Upper lobe of left lung (tissue), 6 donors: Measurements from ENCODE around the gene DUS1L. TPM values are rescaled to one million over a fixed set of nuclear protein-coding genes. Genes with fewer than 3 reads are reported as not detected.

Experiments
- ATAC-seq, 2 donors: fragments of 200-7000 bp; cut with Tn5 transposase; one replicate each; pipeline ENCODE4 v1.9.1; 2022; ENCODE audit warnings: mild to moderate bottlenecking in 2 of 2, moderate library complexity in 2 of 2; ENCODE audit not compliant: low FRiP score in 2 of 2
- DNase-seq, 2 donors: peaks; one replicate each; pipeline ENCODE4 v3.0.0-alpha.2; 2019 to 2020
- H3K27ac ChIP-seq, 4 donors: fragments of 200-600 bp; sonication (generic); one replicate each; pipeline ENCODE4 v1.5.1; 2016 to 2019
- H3K27me3 ChIP-seq, 4 donors: fragments of 200-600 bp; sonication (generic); one replicate each; pipeline ENCODE4 v1.5.1; 2017 to 2019
- H3K36me3 ChIP-seq, 4 donors: fragments of 200-600 bp; sonication (generic); one replicate each; pipeline ENCODE4 v1.5.1; 2016 to 2019
- H3K4me1 ChIP-seq, 4 donors: fragments of 200-600 bp; sonication (generic); one replicate each; pipeline ENCODE4 v1.5.1; 2018 to 2019
- H3K4me3 ChIP-seq, 4 donors: fragments of 200-600 bp; sonication (generic); one replicate each; pipeline ENCODE4 v1.5.1; 2017 to 2019; ENCODE audit warnings: mild to moderate bottlenecking in 2 of 4, moderate library complexity in 1 of 4
- H3K9me3 ChIP-seq, 4 donors: fragments of 200-600 bp; sonication (generic); one replicate each; pipeline ENCODE4 v1.5.1; 2018 to 2019
- CTCF ChIP-seq, 6 experiments: fragments of 450-650 bp in 4 of 6; fragments of 200-600 bp in 2 of 6; sonication (generic) in 2 of 6; IDR thresholded peaks; one replicate each; pipeline ENCODE4 v1.5.1; 2016 to 2019; ENCODE audit warnings: antibody characterized with exemption in 6 of 6
- EP300 ChIP-seq, 4 donors: sonication (generic); formaldehyde crosslinking; IDR thresholded peaks; one replicate each; pipeline ENCODE4 v1.5.1; 2017; ENCODE audit warnings: antibody characterized with exemption in 4 of 4, control low read depth in 2 of 4
- POLR2A ChIP-seq, 4 donors: fragments of 450-650 bp; IDR thresholded peaks; one replicate each; pipeline ENCODE4 v1.5.1; 2016 to 2017; ENCODE audit warnings: antibody characterized with exemption in 4 of 4, mild to moderate bottlenecking in 2 of 4
- POLR2AphosphoS5 ChIP-seq, 2 donors: sonication (generic); formaldehyde crosslinking; IDR thresholded peaks; one replicate each; pipeline ENCODE4 v1.5.1; 2017; ENCODE audit warnings: antibody characterized with exemption in 2 of 2
- WGBS, 2 donors: methylation state at CpG; one replicate each; pipeline ENCODE4 v1.1.5; 2017 to 2018; 5-methylcytosine and 5-hydroxymethylcytosine counted together
- total RNA-seq, 6 donors: library from RNA; depleted of rRNA in 4 of 6; stranded (reverse); fragments of >200 nt in 4 of 6; gene quantifications; one replicate each; pipeline versions ENCODE4 v1.1.0 to v1.2.1, GENCODE V29; 2016 to 2021
- donor health status: DM: no; HTN: no; CAD: no; lungs with moderate emphysema.
- donor health status: DM: no; HTN: yes; CAD: no; lungs with severe emphysema.

DUS1L gene
- total RNA-seq, 6 donors from 2014 or later: 53.5 to 183 (median 106) TPM

DNA sequence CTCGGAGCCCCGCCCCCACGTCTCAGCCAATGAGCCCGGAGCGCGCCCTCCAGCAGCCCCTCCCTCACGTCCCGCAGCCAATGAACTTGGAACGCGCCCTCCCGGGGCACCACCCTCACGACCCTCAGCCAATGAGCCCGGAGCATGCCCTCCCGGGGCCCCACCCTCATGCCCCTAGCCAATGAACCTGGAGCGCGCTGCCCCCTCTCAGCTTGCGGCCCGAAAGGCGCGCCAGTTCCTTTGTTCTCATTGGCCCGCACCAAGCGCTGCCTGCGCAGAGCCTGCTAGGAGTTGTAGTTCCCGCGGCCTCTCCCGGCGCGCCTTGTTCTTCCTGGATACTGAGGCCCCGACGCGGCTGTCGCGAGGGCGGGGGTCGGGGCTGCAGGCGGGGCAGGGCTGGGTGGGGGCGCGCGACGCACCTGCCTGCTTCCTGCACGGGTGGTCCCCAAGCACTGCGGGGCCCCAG, 42.6 kb downstream of the DUS1L start, which contains the start of gene LRRC45:
LRRC45 (plus strand) TSS at position 325 of the 466 bp plus-strand sequence. CDS start 339 bp downstream, outside the sequence.
- Histone ChIP-seq H3K4me1 (peaks cover 21 to 46% (median 37%) of the 10 kb centered on the region in 4 donors), H3K36me3 (peaks cover 0 to 12% (median under 1%) of the 10 kb centered on the region in 4 donors), H3K4me3 (peak within 1 kb of the TSS; percentile 90 to 99 (median 97)), H3K9me3 (no peaks in the 10 kb centered on the region), H3K27me3 (no peaks in the 10 kb centered on the region), H3K27ac (peak within 1 kb of the TSS; percentile 73 to 91 (median 80))
- peak; percentile 97 to 98 for ATAC-seq
- peak; percentile 100 for DNase-seq
- 0% methylated on average over 21 of the region's 42 CpGs; no CpG with 5 or more reads in 1 of the 2 donors for whole genome bisulfite sequencing, 2 donors
- TF ChIP-seq POLR2AphosphoS5 (IDR thresholded peaks at IDR 0.05) (peak in 1 of 2 donors; percentile 13), POLR2A (IDR thresholded peaks at IDR 0.05) (no peak), EP300 (IDR thresholded peaks at IDR 0.05) (no peak)

DNA sequence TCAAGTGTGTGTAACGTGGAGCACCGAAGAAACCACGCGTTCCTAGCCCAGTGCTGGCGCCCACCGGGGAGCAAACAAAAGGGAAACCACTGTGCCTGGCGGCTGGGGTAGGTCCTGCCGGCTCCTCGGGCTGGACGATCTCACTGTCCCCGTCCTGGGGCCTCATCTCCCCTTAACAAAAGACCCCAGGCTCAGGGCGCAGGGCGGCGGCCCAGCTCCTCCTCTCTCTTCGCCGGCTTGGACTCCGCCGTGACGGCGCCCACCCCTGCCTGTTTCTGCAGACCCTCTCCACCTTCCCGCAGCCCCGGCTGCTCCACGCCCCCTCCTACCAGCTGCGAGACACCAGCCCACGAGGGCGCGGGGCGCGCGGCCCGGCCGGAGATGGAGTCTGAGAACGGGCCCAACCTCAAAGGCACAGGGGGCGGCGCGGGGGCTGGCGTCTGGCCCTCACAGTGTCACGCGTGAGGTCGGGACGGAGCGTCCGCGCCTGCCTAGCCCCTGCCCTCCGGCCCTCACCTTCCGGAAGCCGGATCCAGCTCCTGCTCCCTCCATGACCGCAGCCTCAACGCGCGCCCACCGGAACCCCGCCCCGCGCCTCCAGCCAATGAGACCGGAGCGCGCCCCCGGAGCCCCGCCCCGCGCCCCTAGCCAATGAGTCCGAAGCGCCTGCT, 43.2 kb downstream of the DUS1L start, which contains the start of gene CENPX:
CENPX (minus strand) TSS at position 569 of the 671 bp plus-strand sequence; CDS start at position 552, 17 bp downstream.
- WGBS, 2 donors: 0% methylated on average over 4 to 49 of the region's 64 CpGs
- DNase-seq (no peak), ATAC-seq (no peak)
- Histone ChIP-seq H3K27me3 (no peaks in the 10 kb centered on the region), H3K9me3 (no peaks in the 10 kb centered on the region), H3K36me3 (peaks cover 0 to 18% (median under 1%) of the 10 kb centered on the region in 4 donors), H3K4me1 (peaks cover 21 to 49% (median 39%) of the 10 kb centered on the region in 4 donors), H3K27ac (peak within 1 kb of the TSS; percentile 73 to 91 (median 80)), H3K4me3 (peak within 1 kb of the TSS; percentile 90 to 99 (median 97))
- TF ChIP-seq CTCF (IDR thresholded peaks at IDR 0.05) (peak in 1 of 6 experiments; percentile 16), EP300 (IDR thresholded peaks at IDR 0.05) (no peak), POLR2AphosphoS5 (IDR thresholded peaks at IDR 0.05) (peak in 1 of 2 donors; percentile 18), POLR2A (IDR thresholded peaks at IDR 0.05) (peak in 2 of 4 donors; percentile 41 to 72)

DNA sequence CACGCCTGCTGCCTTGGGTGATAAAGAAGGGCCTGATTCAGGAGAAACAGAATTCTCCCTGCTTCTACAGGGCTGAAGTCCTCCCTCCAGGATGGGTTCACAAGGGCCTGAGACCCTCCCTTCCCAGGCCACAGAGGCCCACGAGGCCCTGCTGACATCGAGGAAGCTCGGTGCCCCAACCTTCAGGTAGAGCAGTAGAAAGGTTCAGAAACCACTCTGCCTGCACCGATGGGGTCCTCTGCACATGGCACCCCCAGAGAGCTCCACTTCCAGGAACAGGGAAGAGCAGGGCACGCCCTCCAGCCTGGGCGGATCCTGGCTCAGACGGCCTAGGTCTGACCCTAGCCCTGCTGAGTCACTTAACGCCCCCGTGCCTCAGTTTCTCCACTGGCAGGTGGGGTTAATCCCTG, 43.7 kb downstream of the DUS1L start:
- no peaks in the 10 kb centered on the region for H3K9me3 ChIP-seq
- no peaks in the 10 kb centered on the region for H3K27me3 ChIP-seq
- 10 to 67% methylated on average over 1 to 10 of the region's 10 CpGs for WGBS, 2 donors
- DNase-seq (no peak), ATAC-seq (no peak)
- peaks cover 0 to 21% (median 2%) of the 10 kb centered on the region in 4 donors for H3K36me3 ChIP-seq
- H3K27ac ChIP-seq: peak overlapping the region in 3 of 4 donors; percentile 76 to 91 (median 83)
- H3K4me3 ChIP-seq: peak overlapping the region; percentile 90 to 99 (median 97)
- peaks cover 21 to 50% (median 40%) of the 10 kb centered on the region in 4 donors for H3K4me1 ChIP-seq
- TF ChIP-seq CTCF (IDR thresholded peaks at IDR 0.05) (no peak), POLR2A (IDR thresholded peaks at IDR 0.05) (no peak), EP300 (IDR thresholded peaks at IDR 0.05) (no peak), POLR2AphosphoS5 (IDR thresholded peaks at IDR 0.05) (no peak)

DNA sequence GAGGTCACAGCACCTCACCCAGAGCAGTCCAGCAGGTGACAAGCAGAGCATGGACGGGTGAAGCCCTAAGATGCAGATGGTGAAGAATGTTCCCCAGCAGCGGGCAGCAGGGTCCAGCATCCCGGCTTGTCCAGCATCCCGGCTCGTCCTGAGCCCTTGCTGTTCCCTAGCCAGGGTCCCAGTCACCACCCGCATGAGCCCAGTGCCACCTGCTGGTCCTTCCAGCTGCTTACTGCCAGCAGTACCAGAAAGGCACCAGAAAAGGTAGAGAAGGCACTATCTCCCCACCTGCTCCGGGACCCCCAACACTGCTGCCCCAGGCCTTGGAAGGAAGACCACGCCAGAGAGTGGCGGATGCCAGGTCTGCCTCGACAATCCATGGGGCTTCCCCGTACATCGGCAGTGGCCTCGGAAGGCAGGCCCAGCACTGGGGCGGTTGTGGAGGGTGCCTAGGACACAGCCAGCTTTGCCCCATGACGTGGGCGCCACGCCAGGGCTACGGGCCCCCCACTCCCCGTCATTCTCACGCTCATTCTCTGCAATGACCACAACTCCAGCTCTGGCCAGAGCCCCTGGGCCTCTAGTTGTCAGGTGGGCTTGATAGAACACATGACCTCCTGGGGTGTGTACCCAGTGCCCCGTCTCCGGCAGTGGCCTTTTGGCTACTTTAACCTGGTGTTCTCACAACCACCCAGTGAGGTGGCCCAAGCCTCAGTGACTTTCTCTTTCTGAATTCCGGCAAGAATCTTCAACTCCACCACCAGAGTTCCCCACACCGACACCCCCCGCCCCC, 44.3 kb downstream of the DUS1L start:
- H3K27ac ChIP-seq: peak overlapping the region in 2 of 4 donors; percentile 83 to 91
- H3K27me3 ChIP-seq: no peaks in the 10 kb centered on the region
- peaks cover 21 to 53% (median 41%) of the 10 kb centered on the region in 4 donors for H3K4me1 ChIP-seq
- no peaks in the 10 kb centered on the region for H3K9me3 ChIP-seq
- ATAC-seq (no peak), DNase-seq (peak; percentile 84 to 88)
- peak overlapping the region in 3 of 4 donors; percentile 90 to 99 (median 97) for H3K4me3 ChIP-seq
- TF ChIP-seq EP300 (IDR thresholded peaks at IDR 0.05) (no peak), POLR2AphosphoS5 (IDR thresholded peaks at IDR 0.05) (no peak), CTCF (IDR thresholded peaks at IDR 0.05) (peak; percentile 54 to 90 (median 80)), POLR2A (IDR thresholded peaks at IDR 0.05) (no peak)
- WGBS, 2 donors: 33 to 38% methylated on average over 3 to 25 of the region's 25 CpGs
- peaks cover 0 to 21% (median 2%) of the 10 kb centered on the region in 4 donors for H3K36me3 ChIP-seq
